ENCODE measurements around the gene TGFBR3L. TPM values are rescaled to one million over a fixed set of nuclear protein-coding genes. Genes with fewer than 3 reads are reported as not detected.
"Not testable (repeated sequence)": the region's sequence is repeated elsewhere in the genome, so short reads cannot be mapped to it uniquely, and the experiment has no call there.

Gene TGFBR3L
- total RNA-seq, 1 donor from 2014 or later, result not detected

DNA sequence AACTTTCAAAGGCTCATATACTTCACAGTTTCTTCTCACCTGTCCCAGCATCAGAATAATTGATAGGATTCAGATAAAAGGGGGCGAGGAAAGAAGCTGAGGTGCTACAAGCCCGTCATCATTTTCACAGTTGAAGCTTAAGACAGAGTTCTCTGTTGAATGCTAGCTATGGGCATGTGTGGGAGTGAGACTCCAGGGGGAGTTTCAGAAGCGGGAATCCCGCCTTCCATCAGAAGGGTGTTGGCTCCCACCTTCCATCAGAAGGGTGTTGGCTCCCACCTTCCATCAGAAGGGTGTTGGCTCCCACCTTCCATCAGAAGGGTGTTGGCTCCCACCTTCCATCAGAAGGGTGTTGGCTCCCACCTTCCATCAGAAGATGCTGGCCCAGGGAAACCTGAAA is 46.5 kb downstream of the TGFBR3L start:
- DNase-seq, result not testable (repeated sequence)

DNA sequence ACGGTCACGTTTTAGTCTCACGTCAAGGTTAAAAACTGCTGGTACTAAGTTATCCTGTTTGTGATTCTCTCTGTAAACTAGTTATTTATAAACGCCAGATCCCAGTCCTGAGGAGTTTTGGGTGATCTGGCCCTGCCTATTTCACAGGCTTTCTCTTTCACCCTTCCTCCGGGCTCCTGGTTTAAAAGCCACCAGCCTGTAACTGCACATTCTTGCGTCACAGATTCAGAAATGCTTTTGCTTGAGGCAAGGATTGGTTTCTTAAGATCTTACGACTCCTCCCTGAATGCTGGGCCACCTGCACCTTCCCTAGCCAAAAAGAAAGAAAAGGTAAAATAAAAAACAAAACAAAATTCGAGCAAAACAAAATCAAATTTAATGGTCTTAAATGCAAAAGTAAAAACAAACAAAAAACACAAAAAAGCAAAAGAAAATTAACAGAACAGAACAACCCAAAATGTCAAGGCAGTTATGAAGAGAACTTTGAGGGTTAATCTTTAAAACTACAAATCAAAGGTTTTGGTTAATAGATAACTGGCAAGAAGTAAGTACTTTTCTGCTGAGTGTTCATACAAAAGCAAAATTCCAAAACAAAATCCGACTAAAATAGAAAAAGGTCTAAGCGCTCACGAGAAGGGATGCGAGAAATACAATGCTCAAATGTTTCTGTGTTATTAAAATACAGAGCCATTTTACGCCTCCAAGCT is 47.4 kb downstream of the TGFBR3L start:
- DNase-seq, result no peak

DNA sequence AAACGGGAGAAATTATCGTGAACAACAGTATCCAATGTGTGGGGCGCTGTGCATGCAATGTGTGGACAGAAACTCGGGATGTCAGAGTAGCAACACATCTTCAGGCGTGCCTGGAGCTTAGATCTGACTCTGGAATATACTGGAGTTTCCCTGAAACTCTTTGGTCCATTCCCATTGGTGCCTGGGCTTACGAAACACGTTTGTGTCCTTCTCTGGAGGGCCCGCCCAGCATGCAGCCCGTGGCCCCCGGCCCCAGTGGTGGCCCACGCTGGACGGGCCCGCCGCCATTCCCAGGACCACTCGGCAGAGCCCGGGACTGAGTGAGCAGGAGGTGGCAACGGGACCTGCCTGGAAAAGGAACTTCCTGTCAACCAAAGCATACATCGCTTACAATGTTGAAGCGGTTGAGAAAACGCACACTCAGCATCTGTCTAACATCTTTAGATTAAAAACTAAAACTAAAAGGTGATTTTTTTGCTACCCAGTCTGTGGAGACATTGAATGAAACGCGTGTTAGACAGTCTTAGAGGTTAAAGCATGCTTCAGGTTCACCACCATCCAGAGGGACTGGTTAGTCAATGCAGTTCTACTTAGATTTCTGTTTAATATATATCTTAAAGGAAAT is 48.1 kb downstream of the TGFBR3L start:
- no peak for DNase-seq

DNA sequence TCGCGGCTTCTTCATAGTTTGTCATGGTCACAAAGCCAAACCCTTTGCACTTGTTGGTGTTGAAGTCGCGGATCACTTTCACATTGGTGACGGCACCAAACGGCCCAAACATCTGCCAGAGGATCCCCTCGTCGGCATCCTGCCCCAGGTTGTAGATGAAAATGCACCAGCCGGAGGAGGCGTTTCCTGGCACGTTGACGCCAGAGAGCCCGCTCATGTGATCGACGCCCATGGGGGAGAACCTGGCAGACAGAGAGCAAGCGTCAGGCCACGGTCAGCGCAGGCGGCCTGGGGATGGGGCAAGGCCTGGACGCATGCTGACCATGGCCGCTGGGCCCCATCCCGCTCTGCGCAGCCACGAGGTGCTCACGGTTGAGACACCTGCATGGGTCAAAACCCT is 48.9 kb downstream of the TGFBR3L start:
- no peak for DNase-seq

DNA sequence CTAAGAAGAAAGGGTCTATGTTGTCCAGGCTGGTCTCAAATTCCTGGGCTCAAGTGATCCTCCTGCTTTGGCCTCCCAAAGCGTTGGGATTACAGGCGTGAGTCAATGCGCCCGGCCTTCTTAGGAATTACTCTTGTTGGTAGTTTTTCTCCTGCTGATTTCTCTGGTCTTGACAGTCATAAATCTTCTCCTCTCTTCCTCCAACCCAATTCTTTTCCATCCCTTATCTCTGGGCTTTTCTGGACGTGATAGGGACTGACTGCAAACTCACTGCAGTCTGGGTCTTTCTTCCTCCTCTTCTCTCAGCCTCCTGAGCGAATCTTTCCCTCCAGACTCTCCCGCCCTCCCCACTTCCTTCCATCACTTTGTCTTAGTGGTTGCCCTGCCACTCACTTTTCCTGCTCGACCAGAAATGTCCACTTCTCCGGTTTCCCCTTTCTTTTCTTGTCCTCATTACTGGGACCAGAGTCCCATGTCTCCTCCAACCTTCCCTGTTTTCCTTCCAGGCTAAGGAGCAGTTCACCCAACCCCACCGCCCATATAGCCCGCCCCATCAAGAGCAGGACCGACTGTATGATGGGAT is 50.7 kb downstream of the TGFBR3L start:
- DNase-seq, result no peak

DNA sequence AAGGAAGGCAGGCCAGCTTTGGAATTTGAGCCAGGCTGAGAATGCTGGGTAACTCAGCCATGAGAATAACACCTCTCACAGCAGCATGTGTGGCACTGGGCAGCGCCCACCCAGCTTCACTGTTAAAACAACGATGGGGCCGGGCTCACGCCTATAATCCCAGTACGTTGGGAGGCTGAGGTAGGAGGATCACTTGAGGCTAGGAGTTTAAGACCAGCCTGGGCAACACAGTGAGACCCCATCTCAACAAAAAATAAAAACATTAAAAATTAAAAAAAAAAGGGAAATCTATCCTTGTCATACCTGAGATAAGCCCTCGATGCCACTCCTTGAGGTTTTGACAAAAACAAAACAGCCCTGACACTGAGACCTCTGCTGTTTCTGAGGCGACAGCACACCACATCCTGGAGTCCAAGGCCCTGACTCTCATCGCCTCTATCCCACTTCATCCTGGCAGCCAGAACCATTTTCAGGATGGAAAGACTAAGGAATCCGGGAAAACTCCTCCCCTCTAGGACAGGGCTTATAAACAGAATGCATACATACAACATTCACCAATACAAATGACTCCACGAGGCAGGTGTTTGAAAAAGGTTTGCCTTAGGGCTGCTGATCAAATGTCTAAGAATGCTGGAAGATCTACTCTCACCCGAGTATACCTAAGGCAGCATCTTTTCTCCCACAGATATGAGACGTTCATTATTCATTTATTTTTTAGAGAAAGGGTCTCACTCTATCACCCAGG is 51.5 kb downstream of the TGFBR3L start:
- no peak for DNase-seq

DNA sequence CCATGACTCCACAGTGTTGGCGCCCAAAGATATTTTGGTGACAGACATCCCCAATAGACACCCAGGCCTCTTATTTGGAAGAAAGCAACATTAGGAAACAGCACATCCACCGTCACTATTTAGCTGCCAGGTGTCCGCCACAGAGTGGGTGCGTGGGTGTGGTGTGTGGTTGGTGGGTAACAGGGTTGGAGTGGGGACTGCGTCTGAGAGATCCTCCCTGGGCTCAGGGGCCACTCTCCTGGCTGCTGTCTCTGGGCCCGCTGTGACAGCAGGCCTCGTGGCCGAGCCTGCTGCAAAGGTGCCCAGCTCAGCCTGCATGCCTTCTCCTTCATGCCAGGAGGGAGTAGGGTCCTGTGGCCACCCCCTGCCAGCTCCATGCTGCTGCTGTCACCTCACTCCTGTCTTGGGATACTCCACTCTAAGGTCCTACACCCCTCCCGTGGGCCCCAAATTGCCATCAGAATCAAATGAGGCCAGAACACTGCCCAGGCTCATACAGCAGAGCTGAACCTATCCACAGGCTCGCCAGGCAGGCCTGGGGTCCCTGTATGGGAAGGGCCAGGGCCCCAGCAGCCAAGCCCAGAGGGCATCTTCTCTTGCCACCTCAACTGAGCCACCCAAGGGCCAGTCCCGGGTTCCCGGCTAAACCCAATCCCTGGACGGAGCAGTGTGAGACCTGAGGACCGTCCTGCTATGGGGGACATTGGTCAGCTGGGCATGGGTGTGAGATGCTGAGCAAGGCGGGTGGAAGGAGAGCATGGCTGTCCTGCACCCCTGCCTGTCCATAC is 53.6 kb downstream of the TGFBR3L start:
- no peak for DNase-seq

Other genes with a start within 250 kb of the TGFBR3L start
- 0.94 TPM for gene RETN, start 245.8 kb upstream of the TGFBR3L start, total RNA-seq
- gene MCEMP1, start 237.7 kb upstream of the TGFBR3L start, total RNA-seq, result 0.78 TPM
- gene TRAPPC5, start 234.0 kb upstream of the TGFBR3L start, total RNA-seq, result 16.7 TPM
- not detected for gene FCER2, start 212.7 kb upstream of the TGFBR3L start, total RNA-seq
- gene CLEC4G, start 182.7 kb upstream of the TGFBR3L start, total RNA-seq, result 0.31 TPM
- 0.47 TPM for gene CD209, start 167.3 kb upstream of the TGFBR3L start, total RNA-seq
- gene CLEC4M, start 151.6 kb upstream of the TGFBR3L start, total RNA-seq, result not detected
- gene EVI5L, start 84.6 kb upstream of the TGFBR3L start, total RNA-seq, result 44.5 TPM
- 4.1 TPM for gene PRR36, start 40.4 kb upstream of the TGFBR3L start, total RNA-seq
- not detected for gene LRRC8E, start 26.3 kb upstream of the TGFBR3L start, total RNA-seq
- gene MAP2K7, start 11.0 kb upstream of the TGFBR3L start, total RNA-seq, result 6.7 TPM
- gene SNAPC2, start 5.5 kb downstream of the TGFBR3L start, total RNA-seq, result 6.2 TPM
- gene CTXN1, start 11.3 kb downstream of the TGFBR3L start, total RNA-seq, result 15.4 TPM
- gene TIMM44, start 28.8 kb downstream of the TGFBR3L start, total RNA-seq, result 20.9 TPM
- gene ELAVL1, start 90.8 kb downstream of the TGFBR3L start, total RNA-seq, result 16.2 TPM
- gene CCL25, start 137.9 kb downstream of the TGFBR3L start, total RNA-seq, result 0.31 TPM
- gene FBN3, start 234.8 kb downstream of the TGFBR3L start, total RNA-seq, result 23.2 TPM